H1 (cell line): ENCODE results near the gene OLFML2B. TPM values are rescaled to one million over a fixed set of nuclear protein-coding genes. Genes with fewer than 3 reads are reported as not detected.

Source experiments
- BCL11A ChIP-seq, 2 experiments: IDR thresholded peaks; one replicate each; pipeline ENCODE4 v1.6.1; 2011; ENCODE audit warnings: low read depth in 2 of 2, low read length in 2 of 2, mild to moderate bottlenecking in 2 of 2
- CBX5 ChIP-seq: fragments of 300-800, 300-1000 bp; sonication (generic); IDR thresholded peaks from 2 replicates; pipeline ENCODE4 v1.7.1; 2016; ENCODE audit warnings: antibody characterized with exemption, low read length, low read depth
- JUN ChIP-seq: IDR thresholded peaks from 2 replicates; pipeline ENCODE4 v1.6.1; 2011; ENCODE audit warnings: low read depth, mild to moderate bottlenecking, improper control_type of control experiment, low read length
- polyA plus RNA-seq, 7 experiments: library from polyadenylated mRNA; depleted of rRNA in 3 of 7; stranded (reverse) in 5 of 7; unstranded in 2 of 7; fragments of >200 nt in 5 of 7; fragments of 200-250 nt in 2 of 7; gene quantifications; 1 replicate in 5 of 7; 2 replicates in 1 of 7; 4 replicates in 1 of 7; pipeline versions ENCODE4 v1.2.1 to v1.2.3, GENCODE V29; 2011 to 2013; ENCODE audit warnings: missing spikeins in 2 of 7, mixed read lengths in 2 of 7
- total RNA-seq: library from RNA; stranded (reverse); fragmentation: NEBNext Ultra II Directional; extraction: Animal tissue kit (Norgen Biotek cat#: 25700); gene quantifications from 2 replicates; pipeline ENCODE4 v1.2.1, GENCODE V29; 2021
- TF ChIP-seq, protein P1 (sequence below): IDR thresholded peaks from 2 replicates; pipeline ENCODE4 v1.6.1; 2011; ENCODE audit warnings: low read depth, mild to moderate bottlenecking, low read length; ENCODE audit not compliant: insufficient read depth
- TF ChIP-seq, protein P2 (sequence below): IDR thresholded peaks from 2 replicates; pipeline ENCODE4 v1.6.1; 2012; ENCODE audit warnings: inconsistent platforms

OLFML2B gene
- total and polyA plus RNA-seq, 2 of the 8 experiments (the other 6 are each of a cell fraction or from before 2014, with no cell fraction given) = 6.5 to 10.4 TPM

- TF ChIP-seq, protein P1, sequence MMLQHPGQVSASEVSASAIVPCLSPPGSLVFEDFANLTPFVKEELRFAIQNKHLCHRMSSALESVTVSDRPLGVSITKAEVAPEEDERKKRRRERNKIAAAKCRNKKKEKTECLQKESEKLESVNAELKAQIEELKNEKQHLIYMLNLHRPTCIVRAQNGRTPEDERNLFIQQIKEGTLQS = no peak
- TF ChIP-seq, protein P2, sequence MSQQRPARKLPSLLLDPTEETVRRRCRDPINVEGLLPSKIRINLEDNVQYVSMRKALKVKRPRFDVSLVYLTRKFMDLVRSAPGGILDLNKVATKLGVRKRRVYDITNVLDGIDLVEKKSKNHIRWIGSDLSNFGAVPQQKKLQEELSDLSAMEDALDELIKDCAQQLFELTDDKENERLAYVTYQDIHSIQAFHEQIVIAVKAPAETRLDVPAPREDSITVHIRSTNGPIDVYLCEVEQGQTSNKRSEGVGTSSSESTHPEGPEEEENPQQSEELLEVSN = no peak
- TF ChIP-seq BCL11A (IDR thresholded peaks at IDR 0.05; ENCODE audit: low read depth in 2 of 2, low read length in 2 of 2) (no peak), CBX5 (no peak), JUN (no peak)
- TF ChIP-seq, all 59 proteins: peak for 0
Observed at GRCh38 chr1:161935264-161935663, 88.4 kb downstream of the OLFML2B start (continued).
